GM19239 (cell line): ENCODE results near the gene RBM48.
"Not testable (repeated sequence)": the region's sequence is repeated elsewhere in the genome, so short reads cannot be mapped to it uniquely, and the experiment has no call there.

Experiments used
- DNase-seq: peaks from one replicate; pipeline ENCODE4 v3.0.0; 2011; ENCODE audit warnings: low spot score; ENCODE audit not compliant: insufficient read length
- FAIRE-seq: peaks from 2 replicates; lab custom pipeline; 2011; peaks lifted over from hg19 to GRCh38; lab: Jason Lieb, UNC

The RBM48 gene

GRCh38 chr7:92534572-92534971 lies 6.0 kb downstream of the RBM48 start:
- no peak for FAIRE-seq

GRCh38 chr7:92543542-92543941 lies 14.9 kb downstream of the RBM48 start:
- not testable (repeated sequence) for DNase-seq, FAIRE-seq

More at GRCh38 chr7:92534572-92534971, 6.0 kb downstream of the RBM48 start:
- no peak for DNase-seq

GRCh38 chr7:92545116-92545515 lies 16.5 kb downstream of the RBM48 start:
- not testable (repeated sequence) for DNase-seq, FAIRE-seq

GRCh38 chr7:92546856-92547497 lies 18.4 kb downstream of the RBM48 start:
- DNase-seq (no peak), FAIRE-seq (no peak)

GRCh38 chr7:92547579-92547978 lies 19.0 kb downstream of the RBM48 start:
- DNase-seq = no peak
- no peak for FAIRE-seq

- DNase-seq (no peak), FAIRE-seq (no peak)
Measured at GRCh38 chr7:92550194-92550593, 21.6 kb downstream of the RBM48 start.

- DNase-seq (no peak), FAIRE-seq (no peak)
Measured at GRCh38 chr7:92557249-92557648, 28.7 kb downstream of the RBM48 start.

- no peak for FAIRE-seq
- DNase-seq = no peak
Measured at GRCh38 chr7:92557808-92558362, 29.3 kb downstream of the RBM48 start.

- FAIRE-seq = no peak
Measured at GRCh38 chr7:92560602-92561001, 32.0 kb downstream of the RBM48 start.

GRCh38 chr7:92563345-92563744 lies 34.8 kb downstream of the RBM48 start:
- FAIRE-seq (no peak), DNase-seq (no peak)

More at GRCh38 chr7:92560602-92561001, 32.0 kb downstream of the RBM48 start:
- DNase-seq = no peak

- no peak for DNase-seq
- FAIRE-seq = no peak
Measured at GRCh38 chr7:92567460-92567859, 38.9 kb downstream of the RBM48 start.

GRCh38 chr7:92569137-92569536 lies 40.5 kb downstream of the RBM48 start:
- FAIRE-seq (no peak), DNase-seq (no peak)

GRCh38 chr7:92576296-92576695 lies 47.7 kb downstream of the RBM48 start:
- no peak for DNase-seq
- no peak for FAIRE-seq

- no peak for FAIRE-seq
- no peak for DNase-seq
Measured at GRCh38 chr7:92582948-92583347, 54.4 kb downstream of the RBM48 start.

GRCh38 chr7:92584953-92585352 lies 56.4 kb downstream of the RBM48 start:
- DNase-seq = no peak
- peak; percentile 57 for FAIRE-seq

GRCh38 chr7:92586403-92586802 lies 57.8 kb downstream of the RBM48 start:
- FAIRE-seq (no peak), DNase-seq (no peak)

GRCh38 chr7:92586841-92587240 lies 58.2 kb downstream of the RBM48 start:
- DNase-seq = no peak
- no peak for FAIRE-seq
